ENCODE measurements around the gene TNFRSF9.

- no peak for TF ChIP-seq POLR2A (IDR thresholded peaks at IDR 0.05; ENCODE audit: low read depth, low read length)
- no peak for TF ChIP-seq POLR2AphosphoS5 (IDR thresholded peaks at IDR 0.05; ENCODE audit: low read depth, low read length)
- no peak for TF ChIP-seq POU2F2 (IDR thresholded peaks at IDR 0.05; ENCODE audit: low read depth, low read length)
- TF ChIP-seq TAF1 (IDR thresholded peaks at IDR 0.05; ENCODE audit: low read depth, low read length): no peak
- TF ChIP-seq SPI1 (IDR thresholded peaks at IDR 0.05; ENCODE audit: low read depth, low read length): no peak
- no peak for TF ChIP-seq PAX5 (IDR thresholded peaks at IDR 0.05; ENCODE audit: insufficient read depth, low read length, severe bottlenecking)
Observed at GRCh38 chr1:7922301-7922700, 18.3 kb downstream of the TNFRSF9 start.
